Trophoblast cell (in vitro differentiated cells and primary cell): ENCODE results near the gene THSD4.

Experiments
- DNase-seq, 2 donors: peaks; one replicate each; pipeline ENCODE4 v3.0.0-alpha.2; 2016
- H2AFZ ChIP-seq: 2 replicates; pipeline ENCODE4 v1.6.1; 2013; ENCODE audit warnings: low read length, moderate library complexity, mild to moderate bottlenecking; ENCODE audit not compliant: insufficient read depth, poor library complexity
- H2AK5ac ChIP-seq: 2 replicates; pipeline ENCODE4 v1.6.1; 2013; ENCODE audit warnings: mild to moderate bottlenecking, low read length
- H2BK120ac ChIP-seq: 2 replicates; pipeline ENCODE4 v1.6.1; 2013; ENCODE audit warnings: low read length, mild to moderate bottlenecking, moderate library complexity; ENCODE audit not compliant: insufficient read depth, poor library complexity
- H2BK12ac ChIP-seq: 2 replicates; pipeline ENCODE4 v1.6.1; 2013; ENCODE audit warnings: mild to moderate bottlenecking, low read length, moderate library complexity
- H2BK5ac ChIP-seq: 2 replicates; pipeline ENCODE4 v1.6.1; 2013; ENCODE audit warnings: low read length, low read depth, moderate library complexity, mild to moderate bottlenecking; ENCODE audit not compliant: poor library complexity
- H3K14ac ChIP-seq: 2 replicates; pipeline ENCODE4 v1.6.1; 2013; ENCODE audit warnings: mild to moderate bottlenecking, low read length
- H3K18ac ChIP-seq: 2 replicates; pipeline ENCODE4 v1.6.1; 2013; ENCODE audit warnings: mild to moderate bottlenecking, low read length
- H3K23ac ChIP-seq: 2 replicates; pipeline ENCODE4 v1.6.1; 2013; ENCODE audit warnings: low read length
- H3K27ac ChIP-seq: 2 replicates; pipeline ENCODE4 v1.5.1; 2013; ENCODE audit warnings: low read depth, mild to moderate bottlenecking, inconsistent platforms, low read length, moderate library complexity
- H3K27me3 ChIP-seq: 2 replicates; pipeline ENCODE4 v1.6.1; 2013; ENCODE audit warnings: inconsistent platforms, mild to moderate bottlenecking, low read length, moderate library complexity; ENCODE audit not compliant: insufficient read depth
- H3K36me3 ChIP-seq, 2 experiments: 1 replicate in 1 of 2; 2 replicates in 1 of 2; pipeline ENCODE4 v1.6.1; 2013; ENCODE audit warnings: low read length in 2 of 2, mild to moderate bottlenecking in 2 of 2, moderate library complexity in 1 of 2; ENCODE audit not compliant: insufficient read depth in 2 of 2, control insufficient read depth in 1 of 2
- H3K4ac ChIP-seq: 2 replicates; pipeline ENCODE4 v1.6.1; 2013; ENCODE audit warnings: low read depth, mild to moderate bottlenecking, low read length, moderate library complexity
- H3K4me1 ChIP-seq, 2 experiments: 1 replicate in 1 of 2; 2 replicates in 1 of 2; pipeline ENCODE4 v1.6.1; 2013; ENCODE audit warnings: low read length in 2 of 2, mild to moderate bottlenecking in 2 of 2, moderate library complexity in 1 of 2; ENCODE audit not compliant: insufficient read depth in 2 of 2, control insufficient read depth in 1 of 2
- H3K4me2 ChIP-seq: 2 replicates; pipeline ENCODE4 v1.6.1; 2013; ENCODE audit warnings: inconsistent platforms, mild to moderate bottlenecking, low read length, moderate library complexity
- H3K4me3 ChIP-seq: 2 replicates; pipeline ENCODE4 v1.5.1; 2013; ENCODE audit warnings: mild to moderate bottlenecking, low read depth, low read length, inconsistent platforms
- H3K79me1 ChIP-seq: one replicate; pipeline ENCODE4 v1.6.1; 2013; ENCODE audit warnings: low read length
- H3K79me2 ChIP-seq: 2 replicates; pipeline ENCODE4 v1.6.1; 2013; ENCODE audit warnings: low read length, mild to moderate bottlenecking; ENCODE audit not compliant: control insufficient read depth, insufficient read depth, poor library complexity
- H3K9ac ChIP-seq: 2 replicates; pipeline ENCODE4 v1.6.1; 2013; ENCODE audit warnings: mild to moderate bottlenecking, low read length
- H3K9me3 ChIP-seq: 2 replicates; pipeline ENCODE4 v1.6.1; 2013; ENCODE audit warnings: low read depth, mild to moderate bottlenecking, control low read depth, inconsistent platforms, low read length; ENCODE audit not compliant: insufficient read depth
- H4K12ac ChIP-seq: 2 replicates; pipeline ENCODE4 v1.6.1; 2013; ENCODE audit warnings: low read depth, mild to moderate bottlenecking, low read length, moderate library complexity
- H4K8ac ChIP-seq: 2 replicates; pipeline ENCODE4 v1.6.1; 2013; ENCODE audit warnings: low read depth, mild to moderate bottlenecking, low read length, moderate library complexity
- H4K91ac ChIP-seq: one replicate; pipeline ENCODE4 v1.6.1; 2013; ENCODE audit warnings: low read depth, mild to moderate bottlenecking, low read length, moderate library complexity
- WGBS: extraction: QIAGEN DNeasy Blood & Tissue Kit; methylation state at CpG from one replicate; pipeline ENCODE4 v1.1.7; 2013; ENCODE audit warnings: missing lambda C conversion rate; ENCODE audit not compliant: insufficient read length, insufficient coverage; ENCODE audit errors: extremely low coverage; 5-methylcytosine and 5-hydroxymethylcytosine counted together

THSD4 gene

DNA sequence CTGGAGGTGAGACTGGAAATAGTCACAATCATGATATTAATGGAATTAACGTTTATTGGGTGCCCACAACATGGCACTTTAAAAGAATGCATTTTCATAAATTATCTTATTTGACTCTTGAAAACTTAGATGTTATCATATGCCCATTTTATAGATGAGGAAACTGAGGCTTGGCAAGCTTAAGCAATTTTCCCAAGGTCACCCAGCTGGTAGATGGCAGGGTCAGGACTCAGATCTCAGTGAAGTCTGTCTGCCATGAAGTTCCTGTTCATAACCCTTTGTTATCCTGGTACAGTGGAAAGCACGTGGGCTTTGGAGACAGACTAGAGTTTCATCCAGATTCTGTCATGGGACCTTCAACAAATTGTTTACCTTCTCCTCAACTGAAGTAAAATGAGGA lies 520.5 kb downstream of the THSD4 start:
- no peak overlapping the region for H4K91ac ChIP-seq
- H2AK5ac ChIP-seq = no peak overlapping the region
- no peak overlapping the region for H3K18ac ChIP-seq
- H3K4me2 ChIP-seq = no peak overlapping the region
- H2AFZ ChIP-seq = no peak overlapping the region
- no peak overlapping the region for H3K4me3 ChIP-seq
- H4K8ac ChIP-seq = no peak overlapping the region
- H2BK120ac ChIP-seq = no peak overlapping the region
- no peaks in the 10 kb centered on the region for H3K4me1 ChIP-seq
- H3K23ac ChIP-seq = no peak overlapping the region
- H3K36me3 ChIP-seq = no peaks in the 10 kb centered on the region
- H3K4ac ChIP-seq = no peak overlapping the region
- WGBS = no CpG with 5 or more reads among the region's 2 CpGs
- no peaks in the 10 kb centered on the region for H3K9me3 ChIP-seq
- no peak overlapping the region for H3K14ac ChIP-seq
- H2BK12ac ChIP-seq = no peak overlapping the region
- no peaks in the 10 kb centered on the region for H3K79me2 ChIP-seq
- no peak overlapping the region for H4K12ac ChIP-seq
- H3K9ac ChIP-seq = no peak overlapping the region
- no peaks in the 10 kb centered on the region for H3K79me1 ChIP-seq
- DNase-seq = no peak
- no peak overlapping the region for H2BK5ac ChIP-seq
- no peak overlapping the region for H3K27ac ChIP-seq
- no peaks in the 10 kb centered on the region for H3K27me3 ChIP-seq

DNA sequence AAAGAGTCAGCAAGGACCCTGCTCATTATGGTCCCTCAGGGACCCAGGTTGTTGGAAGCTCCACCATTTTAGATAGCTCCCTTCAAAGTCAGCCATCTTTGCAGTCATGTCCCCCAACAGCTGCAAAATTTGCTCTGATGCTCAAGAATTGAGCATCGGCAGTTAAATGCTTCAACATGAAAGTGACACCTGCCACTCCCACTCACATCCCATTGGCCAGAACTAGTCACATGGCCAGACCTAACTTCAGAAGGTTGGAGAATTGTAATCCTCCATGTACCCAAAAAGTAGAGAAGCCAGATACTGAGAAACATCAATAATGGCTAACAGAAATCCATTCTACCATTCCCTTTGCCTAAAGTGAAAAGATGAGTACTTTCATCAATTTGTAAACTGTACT lies 523.6 kb downstream of the THSD4 start:
- H3K79me1 ChIP-seq = no peaks in the 10 kb centered on the region
- no peak overlapping the region for H3K14ac ChIP-seq
- H2BK120ac ChIP-seq = no peak overlapping the region
- no peak overlapping the region for H3K23ac ChIP-seq
- DNase-seq = no peak
- no CpG with 5 or more reads among the region's 1 CpG for WGBS
- no peaks in the 10 kb centered on the region for H3K9me3 ChIP-seq
- H2BK12ac ChIP-seq = no peak overlapping the region
- no peak overlapping the region for H3K18ac ChIP-seq
- no peaks in the 10 kb centered on the region for H3K27me3 ChIP-seq
- no peak overlapping the region for H4K8ac ChIP-seq
- H4K91ac ChIP-seq = no peak overlapping the region
- no peaks in the 10 kb centered on the region for H3K4me1 ChIP-seq
- no peak overlapping the region for H2BK5ac ChIP-seq
- H3K27ac ChIP-seq = no peak overlapping the region
- H3K79me2 ChIP-seq = no peaks in the 10 kb centered on the region
- no peak overlapping the region for H4K12ac ChIP-seq
- no peak overlapping the region for H3K4ac ChIP-seq
- no peak overlapping the region for H2AFZ ChIP-seq
- H2AK5ac ChIP-seq = no peak overlapping the region
- no peak overlapping the region for H3K9ac ChIP-seq
- no peak overlapping the region for H3K4me3 ChIP-seq
- no peak overlapping the region for H3K4me2 ChIP-seq
- H3K36me3 ChIP-seq = no peaks in the 10 kb centered on the region

DNA sequence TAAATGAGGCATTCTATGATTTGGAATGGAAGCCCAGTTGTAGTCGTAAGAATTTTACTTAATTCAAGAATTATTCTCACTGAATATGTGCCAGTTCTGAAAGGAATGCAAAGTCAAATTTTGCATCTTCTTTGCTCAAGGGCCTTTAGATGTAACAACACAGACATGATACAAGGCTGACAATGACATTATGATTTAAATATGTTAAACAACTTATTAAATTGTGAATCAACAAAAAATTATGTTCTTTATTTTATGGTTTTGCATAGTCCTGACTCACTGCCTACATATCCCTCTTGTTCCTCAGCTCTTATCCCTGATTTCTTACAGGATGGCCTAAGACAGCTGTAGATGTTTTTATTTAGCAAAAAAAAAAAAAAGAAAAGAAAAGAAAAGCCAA lies 524.2 kb downstream of the THSD4 start:
- Histone ChIP-seq H4K91ac (no peak overlapping the region), H3K36me3 (no peaks in the 10 kb centered on the region), H3K79me1 (no peaks in the 10 kb centered on the region), H4K8ac (no peak overlapping the region), H3K27ac (no peak overlapping the region), H3K9ac (no peak overlapping the region), H4K12ac (no peak overlapping the region), H3K27me3 (no peaks in the 10 kb centered on the region), H2BK12ac (no peak overlapping the region), H3K23ac (no peak overlapping the region), H2BK5ac (no peak overlapping the region), H3K9me3 (no peaks in the 10 kb centered on the region), H2AFZ (no peak overlapping the region), H3K4me2 (no peak overlapping the region), H3K4me3 (no peak overlapping the region), H3K14ac (no peak overlapping the region), H2BK120ac (no peak overlapping the region), H3K4me1 (no peaks in the 10 kb centered on the region), H3K4ac (no peak overlapping the region), H3K79me2 (no peaks in the 10 kb centered on the region), H3K18ac (no peak overlapping the region), H2AK5ac (no peak overlapping the region)
- no peak for DNase-seq
- WGBS = no CpG with 5 or more reads among the region's 1 CpG

DNA sequence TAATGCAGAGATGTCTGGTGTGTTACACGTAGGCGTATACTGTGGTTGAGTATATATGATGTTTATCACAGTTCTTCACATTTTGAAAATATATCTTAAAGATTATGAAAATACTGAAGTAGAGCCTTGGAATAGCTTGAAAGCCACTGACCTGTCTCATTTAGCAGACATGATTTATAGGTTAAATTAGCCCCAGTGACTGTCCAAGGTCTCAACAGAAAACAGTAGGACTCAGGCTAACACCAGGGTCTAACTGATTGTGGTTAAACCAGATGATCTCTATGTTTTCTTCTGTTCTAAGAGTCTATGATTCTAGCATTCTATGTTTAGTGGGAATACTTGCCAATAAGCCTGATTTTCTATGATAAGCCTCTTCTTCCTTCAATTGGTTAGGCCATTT lies 528.6 kb downstream of the THSD4 start:
- H3K14ac ChIP-seq = no peak overlapping the region
- H4K12ac ChIP-seq = no peak overlapping the region
- H2BK120ac ChIP-seq = no peak overlapping the region
- no peaks in the 10 kb centered on the region for H3K4me1 ChIP-seq
- no peaks in the 10 kb centered on the region for H3K79me2 ChIP-seq
- no peak overlapping the region for H3K4ac ChIP-seq
- no peaks in the 10 kb centered on the region for H3K27me3 ChIP-seq
- H2BK12ac ChIP-seq = no peak overlapping the region
- no peak overlapping the region for H3K9ac ChIP-seq
- H2AFZ ChIP-seq = no peak overlapping the region
- no peak for DNase-seq
- no peak overlapping the region for H2BK5ac ChIP-seq
- no peak overlapping the region for H3K18ac ChIP-seq
- no peak overlapping the region for H3K4me2 ChIP-seq
- no peak overlapping the region for H3K23ac ChIP-seq
- H3K9me3 ChIP-seq = no peaks in the 10 kb centered on the region
- no peak overlapping the region for H3K27ac ChIP-seq
- no CpG with 5 or more reads among the region's 2 CpGs for WGBS
- no peak overlapping the region for H4K91ac ChIP-seq
- H4K8ac ChIP-seq = no peak overlapping the region
- no peak overlapping the region for H3K4me3 ChIP-seq
- H3K79me1 ChIP-seq = no peaks in the 10 kb centered on the region
- H2AK5ac ChIP-seq = no peak overlapping the region
- H3K36me3 ChIP-seq = no peaks in the 10 kb centered on the region
